Parathyroid adenoma (tissue), 2 donors: ENCODE data around the gene THOP1.

ENCODE experiments used
- H2AFZ ChIP-seq: fragments of 300-600 bp; sonication (generic); one replicate; pipeline ENCODE4 v1.7.0; 2017; ENCODE audit warnings: antibody characterized with exemption, mild to moderate bottlenecking
- H3K27ac ChIP-seq: fragments of 300-600 bp; sonication (generic); one replicate; pipeline ENCODE4 v1.7.0; 2017
- H3K27me3 ChIP-seq: fragments of 300-600 bp; sonication (generic); one replicate; pipeline ENCODE4 v1.7.0; 2017; ENCODE audit warnings: low read length; ENCODE audit not compliant: control insufficient read depth, insufficient read depth
- H3K36me3 ChIP-seq: fragments of 300-600 bp; sonication (generic); one replicate; pipeline ENCODE4 v1.7.0; 2017; ENCODE audit warnings: low read length; ENCODE audit not compliant: control insufficient read depth, insufficient read depth
- H3K4me1 ChIP-seq: fragments of 300-600 bp; sonication (generic); one replicate; pipeline ENCODE4 v1.7.0; 2017; ENCODE audit warnings: control low read depth
- H3K4me2 ChIP-seq: fragments of 300-600 bp; sonication (generic); one replicate; pipeline ENCODE4 v1.7.0; 2017; ENCODE audit warnings: low read length
- H3K4me3 ChIP-seq: fragments of 300-600 bp; sonication (generic); one replicate; pipeline ENCODE4 v1.7.0; 2017; ENCODE audit warnings: low read depth, low read length
- H3K79me2 ChIP-seq: fragments of 300-600 bp; sonication (generic); one replicate; pipeline ENCODE4 v1.7.0; 2017; ENCODE audit warnings: control low read depth
- H3K9ac ChIP-seq: fragments of 300-600 bp; sonication (generic); one replicate; pipeline ENCODE4 v1.7.0; 2017; ENCODE audit warnings: mild to moderate bottlenecking
- H3K9me3 ChIP-seq: fragments of 300-600 bp; sonication (generic); one replicate; pipeline ENCODE4 v1.7.0; 2017; ENCODE audit warnings: low read length; ENCODE audit not compliant: control insufficient read depth
- CTCF ChIP-seq: fragments of 300-600 bp; sonication (generic); IDR thresholded peaks from one replicate; pipeline ENCODE4 v1.7.0; 2017; ENCODE audit warnings: antibody characterized with exemption, mild to moderate bottlenecking
- donor health status: primary hyperparathyroidism.

Gene THOP1

GRCh38 chr19:2819540-2820111 lies 34.3 kb downstream of the THOP1 start, which contains the start of gene ZNF554:
ZNF554 (plus strand) TSS chr19:2819868; CDS start chr19:2820072, 204 bp downstream.
- Histone ChIP-seq H3K4me2 (peak within 1 kb of the TSS; percentile 99), H3K79me2 (no peaks in the 10 kb centered on the region), H3K4me1 (no peaks in the 10 kb centered on the region), H2AFZ (peak within 1 kb of the TSS; percentile 83), H3K9me3 (no peaks in the 10 kb centered on the region), H3K27ac (no peak within 1 kb of the TSS), H3K36me3 (no peaks in the 10 kb centered on the region), H3K9ac (no peak within 1 kb of the TSS), H3K27me3 (no peaks in the 10 kb centered on the region), H3K4me3 (peak within 1 kb of the TSS; percentile 82)
- TF ChIP-seq CTCF = peak; percentile 98

- Histone ChIP-seq H3K36me3 (no peaks in the 10 kb centered on the region), H3K27ac (no peak overlapping the region), H3K27me3 (no peaks in the 10 kb centered on the region), H3K9ac (no peak overlapping the region), H3K9me3 (no peaks in the 10 kb centered on the region), H2AFZ (peak overlapping the region; percentile 67), H3K4me2 (peak overlapping the region; percentile 99), H3K4me1 (no peaks in the 10 kb centered on the region), H3K79me2 (no peaks in the 10 kb centered on the region), H3K4me3 (peak overlapping the region; percentile 82)
- TF ChIP-seq CTCF = no peak
These were observed 34.9 kb downstream of the THOP1 start for GRCh38 chr19:2820112-2820702.

GRCh38 chr19:2822846-2823245 lies 37.5 kb downstream of the THOP1 start:
- no peak for TF ChIP-seq CTCF
- H3K9ac ChIP-seq = no peak overlapping the region
- H3K4me1 ChIP-seq = no peaks in the 10 kb centered on the region
- H3K27ac ChIP-seq = no peak overlapping the region
- no peak overlapping the region for H3K4me2 ChIP-seq
- H3K27me3 ChIP-seq = no peaks in the 10 kb centered on the region
- no peaks in the 10 kb centered on the region for H3K36me3 ChIP-seq
- H3K79me2 ChIP-seq = no peaks in the 10 kb centered on the region
- H3K4me3 ChIP-seq = no peak overlapping the region
- no peaks in the 10 kb centered on the region for H3K9me3 ChIP-seq
- H2AFZ ChIP-seq = no peak overlapping the region

GRCh38 chr19:2823646-2824045 lies 38.3 kb downstream of the THOP1 start:
- H3K27ac ChIP-seq = no peak overlapping the region
- H3K4me3 ChIP-seq = no peak overlapping the region
- no peaks in the 10 kb centered on the region for H3K4me1 ChIP-seq
- no peak overlapping the region for H3K4me2 ChIP-seq
- H3K36me3 ChIP-seq = peaks cover under 1% of the 10 kb centered on the region
- no peaks in the 10 kb centered on the region for H3K9me3 ChIP-seq
- no peaks in the 10 kb centered on the region for H3K27me3 ChIP-seq
- no peak for TF ChIP-seq CTCF
- no peak overlapping the region for H2AFZ ChIP-seq
- no peaks in the 10 kb centered on the region for H3K79me2 ChIP-seq
- H3K9ac ChIP-seq = no peak overlapping the region

- Histone ChIP-seq H3K27ac (no peak overlapping the region), H3K4me3 (no peak overlapping the region), H3K9me3 (no peaks in the 10 kb centered on the region), H3K27me3 (no peaks in the 10 kb centered on the region), H2AFZ (no peak overlapping the region), H3K9ac (no peak overlapping the region), H3K4me2 (no peak overlapping the region), H3K79me2 (no peaks in the 10 kb centered on the region), H3K4me1 (no peaks in the 10 kb centered on the region), H3K36me3 (peaks cover 2% of the 10 kb centered on the region)
- no peak for TF ChIP-seq CTCF
These were observed 38.8 kb downstream of the THOP1 start for GRCh38 chr19:2824129-2824528.
